OCI-LY1 (cell line): Measurements from ENCODE around the gene ERAP2.

Experiments used
- EZH2 ChIP-seq: fragments of 200-600 bp; sonication (generic), shearing (Covaris generic); IDR thresholded peaks from 2 replicates; pipeline ENCODE4 v1.8.0; 2017; ENCODE audit warnings: borderline replicate concordance, mixed run types, mild to moderate bottlenecking, antibody characterized with exemption, low read length, moderate library complexity, mixed read lengths
- TF ChIP-seq, protein P1 (sequence below): fragments of 200-600 bp; sonication (generic), shearing (Covaris generic); IDR thresholded peaks from 2 replicates; pipeline ENCODE4 v1.5.1; 2017; ENCODE audit warnings: mild to moderate bottlenecking, antibody characterized with exemption, low read length, moderate library complexity, mixed read lengths

DNA sequence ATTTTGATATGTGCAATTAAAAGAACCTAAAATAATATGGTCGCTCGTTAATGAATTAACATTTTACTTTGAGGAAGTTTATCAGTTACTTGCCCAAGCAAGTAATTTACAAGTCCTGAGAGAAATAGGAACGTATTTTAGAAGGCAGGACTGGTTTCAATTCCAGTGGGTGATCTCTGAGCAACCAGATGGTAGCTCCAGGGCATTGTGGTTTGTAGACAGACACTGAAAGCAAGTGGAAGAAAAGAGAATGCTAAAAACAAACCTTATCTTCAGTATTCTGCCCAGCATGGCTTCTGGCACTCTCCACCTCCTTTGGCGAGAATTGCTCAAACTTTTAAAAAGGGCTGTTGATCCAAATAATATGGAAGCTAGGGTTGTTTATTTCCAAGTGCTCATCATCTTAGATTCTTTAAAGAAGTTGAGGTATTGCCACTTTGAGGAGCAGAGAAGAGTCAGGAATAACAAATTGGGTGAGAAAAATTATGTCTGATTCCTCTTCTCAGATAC is 31.8 kb upstream of the ERAP2 start:
- TF ChIP-seq, protein P1, sequence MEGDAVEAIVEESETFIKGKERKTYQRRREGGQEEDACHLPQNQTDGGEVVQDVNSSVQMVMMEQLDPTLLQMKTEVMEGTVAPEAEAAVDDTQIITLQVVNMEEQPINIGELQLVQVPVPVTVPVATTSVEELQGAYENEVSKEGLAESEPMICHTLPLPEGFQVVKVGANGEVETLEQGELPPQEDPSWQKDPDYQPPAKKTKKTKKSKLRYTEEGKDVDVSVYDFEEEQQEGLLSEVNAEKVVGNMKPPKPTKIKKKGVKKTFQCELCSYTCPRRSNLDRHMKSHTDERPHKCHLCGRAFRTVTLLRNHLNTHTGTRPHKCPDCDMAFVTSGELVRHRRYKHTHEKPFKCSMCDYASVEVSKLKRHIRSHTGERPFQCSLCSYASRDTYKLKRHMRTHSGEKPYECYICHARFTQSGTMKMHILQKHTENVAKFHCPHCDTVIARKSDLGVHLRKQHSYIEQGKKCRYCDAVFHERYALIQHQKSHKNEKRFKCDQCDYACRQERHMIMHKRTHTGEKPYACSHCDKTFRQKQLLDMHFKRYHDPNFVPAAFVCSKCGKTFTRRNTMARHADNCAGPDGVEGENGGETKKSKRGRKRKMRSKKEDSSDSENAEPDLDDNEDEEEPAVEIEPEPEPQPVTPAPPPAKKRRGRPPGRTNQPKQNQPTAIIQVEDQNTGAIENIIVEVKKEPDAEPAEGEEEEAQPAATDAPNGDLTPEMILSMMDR = no peak
- TF ChIP-seq EZH2 = no peak
